UCSD-AML1 (cell line): ENCODE data around the gene SLC22A14.
A peak's percentile ranks its signal among the peaks of the same experiment; 100 is the strongest.

Experiments
- DNase-seq: peaks from one replicate; lab custom pipeline; 2025; ENCODE audit not compliant: unreplicated experiment; lab: John Stamatoyannopoulos, UW

Gene SLC22A14

GRCh38 chr3:38343797-38344594 lies 61.9 kb downstream of the SLC22A14 start:
- no peak for DNase-seq

- DNase-seq, result no peak
These were observed 63.9 kb downstream of the SLC22A14 start for GRCh38 chr3:38345879-38346586.

- peak; percentile 90 for DNase-seq
These were observed 64.7 kb downstream of the SLC22A14 start, which contains the start of gene XYLB for GRCh38 chr3:38346587-38347410. Gene XYLB (plus strand): TSS chr3:38346785. CDS start chr3:38346869, 84 bp downstream.

GRCh38 chr3:38347421-38348200 lies 65.5 kb downstream of the SLC22A14 start:
- DNase-seq, result no peak

- no peak for DNase-seq
These were observed 66.8 kb downstream of the SLC22A14 start for GRCh38 chr3:38348903-38349302.

GRCh38 chr3:38349684-38350359 lies 67.7 kb downstream of the SLC22A14 start:
- no peak for DNase-seq

GRCh38 chr3:38353151-38353550 lies 71.1 kb downstream of the SLC22A14 start:
- DNase-seq, result no peak

- DNase-seq, result no peak
These were observed 72.7 kb downstream of the SLC22A14 start for GRCh38 chr3:38354588-38355330.

GRCh38 chr3:38359038-38359437 lies 76.9 kb downstream of the SLC22A14 start:
- no peak for DNase-seq

GRCh38 chr3:38360345-38360744 lies 78.3 kb downstream of the SLC22A14 start:
- no peak for DNase-seq

- no peak for DNase-seq
These were observed 79.4 kb downstream of the SLC22A14 start for GRCh38 chr3:38361496-38361895.

GRCh38 chr3:38362825-38363224 lies 80.7 kb downstream of the SLC22A14 start:
- DNase-seq, result no peak

GRCh38 chr3:38364721-38365400 lies 82.8 kb downstream of the SLC22A14 start:
- no peak for DNase-seq

- no peak for DNase-seq
These were observed 83.5 kb downstream of the SLC22A14 start for GRCh38 chr3:38365469-38366062.

GRCh38 chr3:38366082-38366481 lies 84.0 kb downstream of the SLC22A14 start:
- no peak for DNase-seq

GRCh38 chr3:38367779-38368178 lies 85.7 kb downstream of the SLC22A14 start:
- no peak for DNase-seq
